HG02970 (cell line): ENCODE measurements around the gene SLC35E3.

Source experiments
- ATAC-seq: cut with Tn5 transposase; IDR thresholded peaks from one replicate; pipeline ENCODE4 v1.9.1; 2021; ENCODE audit warnings: mild to moderate bottlenecking, moderate library complexity, moderate number of reproducible peaks; ENCODE audit not compliant: unreplicated experiment, low FRiP score

SLC35E3 gene

DNA sequence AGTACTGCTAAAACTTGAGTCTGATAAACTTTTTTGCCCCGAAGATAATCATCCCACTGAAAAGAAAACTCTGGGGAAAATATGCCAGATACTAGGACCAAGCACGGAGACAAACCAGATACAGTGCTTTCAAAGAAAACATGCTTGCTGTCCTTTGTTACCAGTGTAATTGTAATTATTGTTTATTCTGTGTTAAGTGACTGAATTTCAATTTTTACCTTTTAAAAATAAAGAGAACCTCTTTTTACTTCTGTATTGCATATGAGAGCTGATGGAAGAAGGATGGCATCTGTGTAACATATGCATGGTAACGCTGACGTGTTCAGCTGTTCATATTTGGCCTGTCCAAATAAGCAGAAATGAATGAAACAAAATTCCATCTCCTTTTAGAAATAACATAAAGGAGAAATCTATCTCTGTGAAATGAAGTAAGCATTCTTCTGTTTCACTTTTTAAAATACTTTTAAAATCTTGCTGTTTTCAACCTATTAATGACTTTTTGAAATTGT is 22.5 kb downstream of the SLC35E3 start:
- ATAC-seq = no peak

DNA sequence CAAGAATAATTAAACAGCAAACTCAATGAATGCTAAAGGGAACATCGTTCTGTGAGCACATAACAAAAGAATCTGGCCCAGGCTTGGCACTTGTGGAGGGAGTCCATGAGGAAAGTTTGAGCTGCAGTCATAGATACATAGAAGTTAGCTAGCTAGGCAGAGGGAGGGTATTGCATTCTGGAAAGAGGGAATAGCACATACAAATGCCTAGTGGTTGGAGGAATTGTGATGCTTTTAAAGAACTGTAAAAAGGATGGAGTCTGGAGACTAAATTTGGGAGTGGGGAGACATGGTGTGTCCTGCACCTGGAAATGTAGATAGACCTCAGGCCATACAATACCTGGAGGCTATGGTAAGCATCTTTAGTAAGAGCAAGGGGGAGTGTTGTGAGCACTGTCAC is 24.0 kb downstream of the SLC35E3 start:
- ATAC-seq = no peak

DNA sequence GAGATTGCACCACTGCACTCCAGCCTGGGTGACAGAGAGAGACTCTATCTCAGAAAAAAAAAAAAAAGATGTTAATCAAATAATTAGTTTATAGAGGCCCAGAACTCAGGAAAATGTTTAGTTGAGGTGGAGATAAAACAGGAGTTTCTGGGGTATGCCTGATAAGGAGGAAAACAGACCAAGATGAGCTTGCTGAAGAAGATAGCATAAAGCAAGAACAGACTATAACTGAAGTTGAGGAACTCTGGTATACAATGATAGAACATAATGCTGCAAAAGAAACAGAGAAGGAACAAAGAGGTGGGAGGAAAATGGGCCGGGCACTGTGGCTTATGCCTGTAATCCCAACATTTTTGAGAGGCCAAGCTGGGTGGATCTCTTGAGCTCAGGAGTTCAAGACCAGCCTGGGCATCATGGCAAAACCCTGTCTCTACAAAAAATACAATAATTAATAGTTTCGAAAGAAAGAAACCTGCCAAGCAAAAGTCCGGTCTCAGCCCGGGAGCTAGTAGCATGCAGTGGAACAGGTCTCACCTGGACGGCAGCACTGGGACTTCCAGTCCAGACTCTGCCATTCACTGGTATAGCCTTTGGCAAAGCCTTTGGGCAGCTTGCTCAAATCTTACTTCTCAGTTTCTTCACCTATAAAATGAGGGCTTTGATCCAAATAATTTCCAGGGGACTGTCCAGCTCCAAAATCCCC is 25.4 kb downstream of the SLC35E3 start:
- no peak for ATAC-seq

DNA sequence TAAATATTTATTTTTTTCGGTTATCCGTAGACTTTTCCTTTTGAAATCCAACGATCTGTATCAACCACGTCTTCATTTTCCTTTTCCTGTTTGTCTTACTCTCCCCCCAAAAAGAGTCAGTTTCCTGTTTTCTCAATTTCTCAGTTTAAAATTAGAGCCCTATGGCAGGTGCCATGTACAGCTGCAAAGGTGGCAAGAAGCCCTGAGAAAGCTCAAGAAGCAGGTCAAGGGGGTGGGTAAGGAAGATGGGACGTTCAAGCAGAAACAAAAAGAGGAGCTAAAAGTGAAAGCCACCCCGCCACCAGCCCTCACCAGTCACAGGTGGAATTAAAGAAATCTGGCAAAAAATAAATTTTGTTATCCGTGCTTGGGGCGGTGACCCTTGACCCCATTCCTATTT is 26.7 kb downstream of the SLC35E3 start:
- no peak for ATAC-seq

DNA sequence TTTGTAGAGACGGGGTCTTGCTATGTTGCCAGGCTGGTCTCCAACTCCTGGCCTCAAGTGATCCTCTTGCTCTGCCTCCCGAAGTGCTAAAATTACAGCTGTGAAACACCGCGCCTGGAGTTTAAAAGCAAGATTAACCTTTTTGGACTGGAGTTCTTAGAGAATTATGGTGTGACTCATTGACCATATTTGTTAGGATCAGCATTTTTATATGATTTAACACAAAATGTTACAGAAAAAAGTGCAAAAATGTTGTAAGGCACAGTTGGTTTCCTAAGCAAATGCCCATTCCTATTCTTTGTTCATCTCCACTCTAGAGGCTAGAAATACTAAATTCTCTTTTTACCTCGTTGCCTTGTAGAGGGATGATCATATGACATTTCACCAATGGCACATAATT is 27.6 kb downstream of the SLC35E3 start:
- ATAC-seq = no peak

DNA sequence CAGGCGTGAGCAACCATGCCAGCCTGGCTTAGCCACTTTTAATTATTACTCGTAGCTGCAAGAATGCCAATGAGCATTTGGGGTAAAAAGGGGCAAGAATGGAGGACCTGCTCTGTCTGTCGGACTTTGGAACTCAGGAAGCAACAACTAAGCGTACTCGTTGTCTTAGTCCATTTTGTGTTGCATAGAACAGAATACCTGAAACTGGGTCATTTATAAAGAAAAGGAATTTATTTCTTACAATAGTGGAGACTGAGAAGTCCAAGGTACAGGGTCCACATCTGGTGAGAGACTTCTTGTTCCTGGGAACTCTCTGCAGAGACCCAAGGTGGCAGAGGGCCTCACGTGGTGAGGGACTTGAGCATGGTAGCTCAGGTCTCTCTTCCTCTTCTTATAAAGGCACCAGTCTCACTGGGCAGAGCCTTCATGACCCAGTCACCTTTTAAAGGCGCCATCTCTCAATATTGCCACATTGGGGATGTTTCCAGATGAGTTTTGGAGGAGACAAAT is 29.2 kb downstream of the SLC35E3 start:
- no peak for ATAC-seq

DNA sequence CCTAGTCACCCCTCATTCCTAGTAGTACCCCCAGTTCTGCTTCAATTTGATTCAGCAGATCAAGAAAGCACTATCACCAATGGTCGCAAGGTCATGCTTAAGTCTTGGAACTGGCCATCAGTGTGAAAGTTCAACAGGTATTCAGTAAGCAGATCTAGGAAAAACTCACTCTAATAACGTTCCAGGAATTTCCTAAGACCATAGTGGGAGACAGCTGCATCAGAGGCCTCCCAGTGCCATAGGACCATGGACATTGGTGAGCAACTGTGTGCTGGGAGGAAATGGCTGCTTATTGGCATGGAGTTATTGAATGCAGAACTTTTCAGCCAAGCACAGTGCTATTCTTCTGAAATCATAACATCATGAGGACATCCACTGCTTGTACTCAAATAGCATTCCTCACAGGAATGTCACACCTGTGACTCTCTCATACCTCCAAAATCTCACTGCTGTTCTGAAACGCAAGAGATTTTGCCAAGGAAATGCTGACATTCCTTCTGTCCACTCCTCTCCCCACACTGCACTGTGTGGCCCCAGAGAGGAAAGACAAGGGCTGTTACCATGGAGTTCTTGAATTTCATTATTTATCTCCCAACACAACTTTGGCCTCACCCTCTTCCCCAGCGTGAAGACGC is 31.1 kb downstream of the SLC35E3 start:
- no peak for ATAC-seq

DNA sequence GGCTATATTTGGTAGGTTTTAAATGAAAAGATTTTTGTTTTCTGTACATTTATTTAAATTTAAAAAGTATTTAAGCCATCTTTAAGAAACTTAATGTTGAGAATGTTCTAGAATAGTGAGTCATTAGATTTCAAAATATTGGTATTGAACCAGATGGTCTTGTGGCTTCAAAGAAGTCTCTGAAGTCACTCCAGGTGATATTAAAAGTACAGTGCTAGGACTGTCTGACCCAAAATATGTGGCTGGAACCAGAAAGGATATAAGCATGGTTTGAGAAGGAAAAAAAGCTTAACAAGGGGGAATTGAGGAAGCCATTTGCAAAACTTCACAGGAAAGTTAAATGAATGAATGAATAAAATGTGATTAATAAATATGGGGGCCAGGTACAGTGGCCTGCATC is 33.3 kb downstream of the SLC35E3 start:
- no peak for ATAC-seq

DNA sequence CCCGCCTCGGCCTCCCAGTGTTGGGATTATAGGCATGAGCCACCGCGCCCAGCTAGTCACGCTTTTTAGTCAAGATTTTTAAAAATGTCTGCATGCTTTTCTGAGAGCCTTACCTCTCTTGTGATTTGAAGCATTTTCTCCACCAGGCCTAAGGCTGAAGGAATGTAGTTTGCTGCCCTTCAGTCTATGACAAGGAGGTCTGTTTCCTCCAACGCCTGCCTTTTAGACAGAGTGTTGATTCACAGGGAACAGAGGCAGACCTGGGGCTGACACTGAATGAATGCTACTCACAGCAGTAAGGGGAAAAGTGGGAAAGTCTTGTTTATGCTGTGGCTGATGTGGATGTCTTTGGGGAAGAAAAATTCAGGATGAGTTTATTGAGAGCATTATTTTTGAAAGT is 34.8 kb downstream of the SLC35E3 start:
- no peak for ATAC-seq

DNA sequence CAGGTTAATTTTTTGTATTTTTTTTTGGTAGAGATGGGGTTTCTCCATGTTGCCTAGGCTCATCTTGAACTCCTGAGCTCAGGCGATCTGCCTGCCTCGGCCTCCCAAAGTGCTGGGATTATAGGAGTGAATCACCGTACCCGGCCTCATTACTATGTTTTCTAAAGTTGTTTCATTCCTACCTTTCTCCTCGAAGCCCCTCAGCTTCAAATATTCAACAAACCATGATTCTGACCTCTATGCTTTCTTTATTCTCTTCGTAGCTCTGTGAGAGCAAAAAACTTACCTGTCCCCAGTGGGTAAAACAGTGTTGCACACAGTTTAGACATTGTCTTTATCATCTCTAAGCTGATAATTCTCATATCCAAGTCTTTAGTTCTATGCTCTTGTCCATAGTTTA is 35.8 kb downstream of the SLC35E3 start:
- ATAC-seq = no peak

DNA sequence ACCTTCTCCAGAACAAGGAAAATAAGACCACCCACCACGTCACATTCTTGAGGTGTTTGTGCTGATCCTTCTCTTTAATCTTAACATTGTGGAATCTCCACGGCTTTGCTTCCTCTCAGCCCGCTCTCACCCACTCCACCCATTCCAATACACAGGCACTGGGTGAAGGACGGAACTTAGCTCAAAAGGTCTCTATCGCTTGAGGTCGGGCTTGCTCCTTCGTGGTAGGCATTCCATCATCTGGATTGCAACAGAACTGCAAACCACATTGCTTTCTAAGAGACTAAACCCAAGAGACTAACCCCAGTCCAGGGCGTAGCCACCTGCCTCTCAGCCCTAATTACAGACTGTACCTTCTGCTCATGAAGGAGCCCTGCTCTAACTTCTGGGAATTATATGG is 38.0 kb downstream of the SLC35E3 start:
- ATAC-seq = no peak

DNA sequence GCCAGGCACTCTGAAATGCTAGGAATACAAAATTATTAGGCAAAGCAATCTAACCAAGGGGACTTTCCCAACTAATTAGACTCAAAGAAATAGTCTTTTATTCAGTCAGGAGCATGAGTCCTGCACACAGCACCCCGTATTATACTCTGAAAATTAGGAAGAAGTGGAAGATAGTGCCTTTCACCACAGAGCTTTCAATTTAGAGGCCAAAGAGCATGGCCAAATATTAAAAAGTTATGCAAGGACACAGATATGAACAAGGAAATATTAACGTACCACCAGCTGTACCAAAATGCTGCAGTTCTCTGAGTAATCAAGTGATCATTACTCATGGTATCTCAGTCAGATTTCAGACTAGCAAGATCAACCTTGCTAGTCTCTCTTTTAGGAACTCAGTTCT is 39.4 kb downstream of the SLC35E3 start:
- no peak for ATAC-seq

DNA sequence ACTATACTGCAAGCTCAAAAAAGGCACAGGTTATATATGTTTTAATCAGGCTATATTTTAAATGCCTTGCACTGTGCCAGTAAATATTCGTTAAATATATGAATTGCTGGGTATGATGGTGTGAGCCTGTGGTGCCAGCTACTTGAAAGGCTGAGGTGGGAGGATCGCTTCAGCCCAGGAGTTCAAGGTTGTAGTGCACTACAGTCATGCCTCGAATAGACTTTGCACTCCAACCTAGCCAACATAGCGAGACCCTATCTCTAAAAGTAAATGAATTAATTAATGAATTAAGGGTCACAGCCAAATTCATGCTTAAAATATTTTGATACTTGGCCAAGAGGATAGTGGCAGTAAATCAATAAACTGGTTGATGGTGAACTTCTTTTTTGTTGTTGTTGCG is 39.8 kb downstream of the SLC35E3 start:
- ATAC-seq = no peak

DNA sequence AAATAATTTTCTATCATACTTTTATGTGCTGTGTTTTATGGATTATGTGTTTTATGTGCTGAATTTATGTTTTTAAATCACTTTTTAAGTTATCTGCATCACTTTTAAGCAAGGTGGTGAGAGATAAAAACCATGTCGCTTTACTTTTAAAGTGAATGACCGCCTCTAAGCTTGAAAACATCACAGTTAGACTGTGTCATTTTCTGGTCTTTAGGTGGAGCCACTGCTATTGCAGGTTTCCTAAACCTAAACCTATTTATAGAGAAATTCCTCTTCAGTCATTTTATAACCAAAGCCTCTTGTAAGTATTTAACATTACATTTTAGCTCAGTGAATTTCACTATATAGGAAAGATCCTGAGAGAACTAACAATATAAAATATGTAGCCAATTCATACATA is 41.0 kb downstream of the SLC35E3 start:
- ATAC-seq = no peak

DNA sequence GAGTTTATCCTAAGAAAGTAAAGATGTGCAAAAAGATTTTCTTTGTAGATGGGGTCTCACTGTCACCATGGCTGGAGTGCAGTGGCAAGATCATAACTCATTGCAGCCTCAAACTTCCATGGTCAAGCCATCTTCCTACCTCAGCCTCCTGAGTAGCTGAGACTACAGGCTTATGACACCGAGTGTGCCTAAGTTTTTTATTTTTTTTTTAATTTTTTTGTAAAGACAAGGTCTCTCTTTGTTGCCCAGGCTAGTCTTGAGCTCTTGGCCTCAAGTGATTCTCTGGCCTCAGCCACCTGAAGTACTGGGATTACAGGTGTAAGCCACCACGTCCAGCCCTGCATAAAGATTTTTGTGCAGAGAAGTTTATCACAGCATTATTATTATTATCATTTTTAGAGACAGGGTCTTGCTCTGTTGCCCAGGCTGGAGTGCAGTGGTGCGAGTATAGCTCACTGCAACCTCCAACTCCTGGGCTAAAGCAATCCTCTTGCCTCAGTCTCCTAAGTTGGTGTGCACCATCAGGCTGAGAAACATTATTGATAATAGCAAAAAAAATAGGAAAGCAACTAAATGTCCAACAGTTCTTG is 42.7 kb downstream of the SLC35E3 start:
- ATAC-seq = no peak

DNA sequence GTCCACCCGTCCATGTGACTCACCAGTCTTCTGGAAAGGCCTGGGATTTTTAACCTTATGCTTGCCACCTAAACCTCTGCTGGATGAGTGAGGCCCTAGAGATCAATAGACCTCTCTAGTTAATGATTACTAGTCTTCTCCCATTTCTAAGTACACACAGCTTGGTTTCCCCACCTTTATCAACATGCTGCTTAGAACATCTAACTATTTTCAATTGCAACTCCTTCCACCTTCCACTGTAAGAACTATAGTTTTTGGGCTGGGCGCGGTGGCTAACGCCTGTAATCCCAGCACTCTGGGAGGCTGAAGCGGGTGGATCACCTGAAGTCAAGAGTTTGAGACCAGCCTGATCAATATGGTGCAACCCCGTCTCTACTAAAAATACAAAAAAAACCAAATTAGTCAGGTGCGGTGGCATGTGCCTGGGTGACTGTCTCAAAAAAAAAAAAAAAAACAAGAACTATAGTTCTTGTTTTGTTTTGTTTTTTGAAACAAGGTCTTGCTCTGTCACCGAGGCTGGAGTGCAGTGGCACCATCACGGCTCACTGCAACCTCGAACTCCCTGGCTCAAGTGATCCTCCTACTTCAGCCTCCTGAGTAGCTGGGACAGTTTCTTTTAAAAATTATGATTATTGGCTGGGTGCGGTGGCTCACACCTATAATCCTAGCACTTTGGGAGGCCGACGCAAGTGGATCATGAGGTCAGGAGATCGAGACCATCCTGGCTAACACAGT is 43.3 kb downstream of the SLC35E3 start:
- ATAC-seq = no peak

DNA sequence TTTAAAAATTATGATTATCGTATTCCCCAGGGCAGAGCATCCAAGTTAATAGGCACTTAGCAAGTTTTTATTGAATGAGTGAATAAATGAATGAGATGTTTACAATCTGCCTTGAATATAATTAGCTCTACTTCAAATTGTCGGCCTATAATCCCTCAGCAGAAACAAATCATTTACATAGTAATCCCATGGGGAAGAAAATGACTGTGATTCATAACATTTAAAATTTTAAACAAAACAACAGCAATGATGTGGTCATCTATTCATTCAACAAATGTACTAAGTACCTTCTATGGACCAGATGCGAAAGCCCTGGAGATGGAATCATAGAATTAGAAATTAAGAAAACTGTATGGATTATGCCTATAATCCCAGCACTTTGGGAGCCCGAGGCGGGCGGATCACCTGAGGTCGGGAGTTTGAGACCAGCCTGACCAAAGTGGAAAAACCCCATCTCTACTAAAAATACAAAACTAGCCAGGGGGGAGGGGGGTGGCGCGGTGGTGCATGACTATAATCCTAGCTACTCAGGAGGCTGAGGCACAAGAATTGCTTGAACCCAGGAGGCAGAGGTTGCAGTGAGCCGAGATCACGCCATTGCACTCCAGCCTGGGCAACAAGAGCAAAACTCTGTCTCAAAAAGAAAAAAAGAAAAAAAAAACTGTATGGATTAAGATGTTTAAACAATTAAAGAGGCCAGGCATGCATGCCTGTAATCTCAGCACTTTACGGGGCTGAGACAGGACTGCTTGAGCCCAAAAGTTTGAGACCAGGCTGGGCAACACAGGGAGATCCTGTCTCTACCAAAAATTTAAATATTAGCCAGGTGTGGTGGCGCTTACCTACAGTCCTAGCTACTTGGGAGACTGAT is 44.3 kb downstream of the SLC35E3 start:
- ATAC-seq = no peak

DNA sequence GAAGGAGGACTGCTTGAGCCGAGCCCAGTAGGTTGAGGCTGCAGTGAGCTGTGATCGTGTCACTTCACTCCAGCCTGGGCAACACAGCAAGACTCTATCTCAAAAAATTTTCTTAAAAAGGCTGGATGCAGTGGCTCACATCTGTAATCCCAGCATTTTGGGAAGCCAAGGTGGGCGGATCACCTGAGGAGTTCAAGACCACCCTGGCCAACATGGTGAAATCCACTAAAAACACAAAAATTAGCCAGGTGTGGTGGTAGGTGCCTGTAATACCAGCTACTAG is 44.9 kb downstream of the SLC35E3 start:
- no peak for ATAC-seq

DNA sequence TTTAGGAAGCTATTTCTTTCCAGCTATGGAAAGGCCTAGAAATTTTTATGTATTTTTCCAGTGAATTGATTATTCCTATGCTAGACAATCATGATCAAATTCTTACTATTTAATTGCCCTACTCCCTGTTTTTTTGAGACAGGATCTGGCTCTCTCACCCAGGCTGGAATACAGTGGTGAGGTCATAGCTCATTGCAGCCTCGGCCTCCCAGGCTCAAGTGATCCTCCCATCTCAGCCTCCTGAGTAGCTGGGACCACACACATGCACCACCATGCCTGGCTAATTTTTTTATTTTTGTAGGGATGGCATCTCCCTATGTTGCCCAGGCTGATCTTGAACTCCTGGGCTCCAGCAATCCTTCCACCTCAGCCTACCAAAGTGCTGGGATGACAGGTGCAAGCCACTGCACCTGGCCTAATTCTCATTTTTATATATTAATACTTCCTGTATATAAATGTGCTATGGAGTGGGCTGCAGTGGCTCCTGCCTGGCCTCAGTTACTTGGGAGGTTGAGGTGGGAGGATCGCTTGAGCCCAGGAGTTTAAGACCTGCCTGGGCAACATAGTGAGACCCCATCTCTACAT is 46.0 kb downstream of the SLC35E3 start:
- no peak for ATAC-seq

DNA sequence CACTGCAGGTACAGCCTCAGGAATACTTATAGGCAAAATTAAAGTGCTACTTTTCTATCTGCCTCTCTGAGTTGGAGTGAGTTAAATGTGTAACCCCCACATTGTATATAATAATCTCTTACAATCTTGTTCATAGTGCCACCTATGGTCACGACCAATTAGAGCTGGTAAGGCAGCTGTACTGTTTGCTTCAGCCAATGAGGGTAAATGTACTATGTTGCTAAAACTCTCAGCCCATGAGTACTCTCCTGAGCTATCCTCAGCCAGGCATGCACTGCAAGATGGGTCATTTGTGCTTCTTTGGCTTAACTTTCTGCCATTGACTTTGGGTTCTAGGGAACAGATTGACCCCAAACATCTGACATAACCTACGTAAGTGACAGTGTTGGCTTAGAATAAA is 47.0 kb downstream of the SLC35E3 start:
- peak; percentile 56 for ATAC-seq
